ENCODE data around the gene BANP. TPM values are rescaled to one million over a fixed set of nuclear protein-coding genes. Genes with fewer than 3 reads are reported as not detected.
"Not testable (repeated sequence)": the region's sequence is repeated elsewhere in the genome, so short reads cannot be mapped to it uniquely, and the experiment has no call there.

Gene BANP
- polyA plus RNA-seq, 2 donors = 6.5 to 13.6 TPM

GRCh38 chr16:88077328-88078108, 126.3 kb downstream of the BANP start:
- Histone ChIP-seq H3K36me3 (ENCODE audit: control insufficient read depth in 2 of 2, insufficient read depth in 2 of 2, low read length in 1 of 2) (peaks cover 6 to 30% of the 10 kb centered on the region in 2 donors), H3K27me3 (ENCODE audit: control insufficient read depth in 1 of 2, insufficient read depth in 2 of 2, low read length in 2 of 2) (no peaks in the 10 kb centered on the region), H3K4me3 (ENCODE audit: low read depth in 1 of 2, low read length in 2 of 2) (no peak overlapping the region), H3K4me1 (ENCODE audit: control insufficient read depth in 2 of 2, insufficient read depth in 2 of 2, low read length in 1 of 2) (no peaks in the 10 kb centered on the region), H3K27ac (ENCODE audit: low read depth in 2 of 2, low read length in 1 of 2) (no peak overlapping the region), H3K9me3 (ENCODE audit: control insufficient read depth in 2 of 2, insufficient read depth in 1 of 2, low read depth in 1 of 2, low read length in 1 of 2) (no peaks in the 10 kb centered on the region)
- WGBS, 2 donors = 92% methylated on average over 30 of the region's 30 CpGs

- peaks cover under 1 to 27% of the 10 kb centered on the region in 2 donors for H3K36me3 ChIP-seq (ENCODE audit: control insufficient read depth in 2 of 2, insufficient read depth in 2 of 2, low read length in 1 of 2)
- H3K4me1 ChIP-seq (ENCODE audit: control insufficient read depth in 2 of 2, insufficient read depth in 2 of 2, low read length in 1 of 2) = no peaks in the 10 kb centered on the region
- no peak overlapping the region for H3K4me3 ChIP-seq (ENCODE audit: low read depth in 1 of 2, low read length in 2 of 2)
- H3K27ac ChIP-seq (ENCODE audit: low read depth in 2 of 2, low read length in 1 of 2) = no peak overlapping the region
- H3K9me3 ChIP-seq (ENCODE audit: control insufficient read depth in 2 of 2, insufficient read depth in 1 of 2, low read depth in 1 of 2, low read length in 1 of 2) = no peaks in the 10 kb centered on the region
- H3K27me3 ChIP-seq (ENCODE audit: control insufficient read depth in 1 of 2, insufficient read depth in 2 of 2, low read length in 2 of 2) = no peaks in the 10 kb centered on the region
- 95 to 96% methylated on average over 17 of the region's 17 CpGs for WGBS, 2 donors
Observed at GRCh38 chr16:88078111-88078775, 127.0 kb downstream of the BANP start.

GRCh38 chr16:88083582-88083981, 132.3 kb downstream of the BANP start:
- WGBS, 2 donors = 82 to 83% methylated on average over 9 of the region's 9 CpGs
- Histone ChIP-seq H3K9me3 (ENCODE audit: control insufficient read depth in 2 of 2, insufficient read depth in 1 of 2, low read depth in 1 of 2, low read length in 1 of 2) (no peaks in the 10 kb centered on the region), H3K4me3 (ENCODE audit: low read depth in 1 of 2, low read length in 2 of 2) (no peak overlapping the region), H3K36me3 (ENCODE audit: control insufficient read depth in 2 of 2, insufficient read depth in 2 of 2, low read length in 1 of 2) (peaks cover 0 to 6% of the 10 kb centered on the region in 2 donors), H3K27ac (ENCODE audit: low read depth in 2 of 2, low read length in 1 of 2) (no peak overlapping the region), H3K4me1 (ENCODE audit: control insufficient read depth in 2 of 2, insufficient read depth in 2 of 2, low read length in 1 of 2) (no peaks in the 10 kb centered on the region), H3K27me3 (ENCODE audit: control insufficient read depth in 1 of 2, insufficient read depth in 2 of 2, low read length in 2 of 2) (no peaks in the 10 kb centered on the region)

GRCh38 chr16:88084881-88085280, 133.6 kb downstream of the BANP start:
- WGBS, 2 donors = 54 to 58% methylated on average over 3 of the region's 3 CpGs
- H3K9me3 ChIP-seq (ENCODE audit: control insufficient read depth in 2 of 2, insufficient read depth in 1 of 2, low read depth in 1 of 2, low read length in 1 of 2) = no peaks in the 10 kb centered on the region
- H3K27ac ChIP-seq (ENCODE audit: low read depth in 2 of 2, low read length in 1 of 2) = no peak overlapping the region
- peaks cover 0 to 6% of the 10 kb centered on the region in 2 donors for H3K36me3 ChIP-seq (ENCODE audit: control insufficient read depth in 2 of 2, insufficient read depth in 2 of 2, low read length in 1 of 2)
- H3K4me1 ChIP-seq (ENCODE audit: control insufficient read depth in 2 of 2, insufficient read depth in 2 of 2, low read length in 1 of 2) = no peaks in the 10 kb centered on the region
- no peaks in the 10 kb centered on the region for H3K27me3 ChIP-seq (ENCODE audit: control insufficient read depth in 1 of 2, insufficient read depth in 2 of 2, low read length in 2 of 2)
- no peak overlapping the region for H3K4me3 ChIP-seq (ENCODE audit: low read depth in 1 of 2, low read length in 2 of 2)

GRCh38 chr16:88086571-88087516, 135.6 kb downstream of the BANP start:
- WGBS, 2 donors = 57 to 65% methylated on average over 32 to 34 of the region's 34 CpGs
- Histone ChIP-seq H3K4me1 (ENCODE audit: control insufficient read depth in 2 of 2, insufficient read depth in 2 of 2, low read length in 1 of 2) (no peaks in the 10 kb centered on the region), H3K4me3 (ENCODE audit: low read depth in 1 of 2, low read length in 2 of 2) (no peak overlapping the region), H3K36me3 (ENCODE audit: control insufficient read depth in 2 of 2, insufficient read depth in 2 of 2, low read length in 1 of 2) (peaks cover 0 to 6% of the 10 kb centered on the region in 2 donors), H3K27ac (ENCODE audit: low read depth in 2 of 2, low read length in 1 of 2) (no peak overlapping the region), H3K9me3 (ENCODE audit: control insufficient read depth in 2 of 2, insufficient read depth in 1 of 2, low read depth in 1 of 2, low read length in 1 of 2) (no peaks in the 10 kb centered on the region), H3K27me3 (ENCODE audit: control insufficient read depth in 1 of 2, insufficient read depth in 2 of 2, low read length in 2 of 2) (no peaks in the 10 kb centered on the region)

- no peak overlapping the region for H3K27ac ChIP-seq (ENCODE audit: low read depth in 2 of 2, low read length in 1 of 2)
Observed at GRCh38 chr16:88087517-88087877, 136.3 kb downstream of the BANP start.

GRCh38 chr16:88088161-88088581, 136.9 kb downstream of the BANP start:
- Histone ChIP-seq H3K27ac (ENCODE audit: low read depth in 2 of 2, low read length in 1 of 2) (no peak overlapping the region), H3K4me3 (ENCODE audit: low read depth in 1 of 2, low read length in 2 of 2) (no peak overlapping the region), H3K36me3 (ENCODE audit: control insufficient read depth in 2 of 2, insufficient read depth in 2 of 2, low read length in 1 of 2) (no peaks in the 10 kb centered on the region), H3K27me3 (ENCODE audit: control insufficient read depth in 1 of 2, insufficient read depth in 2 of 2, low read length in 2 of 2) (no peaks in the 10 kb centered on the region), H3K9me3 (ENCODE audit: control insufficient read depth in 2 of 2, insufficient read depth in 1 of 2, low read depth in 1 of 2, low read length in 1 of 2) (no peaks in the 10 kb centered on the region), H3K4me1 (ENCODE audit: control insufficient read depth in 2 of 2, insufficient read depth in 2 of 2, low read length in 1 of 2) (no peaks in the 10 kb centered on the region)
- 60 to 70% methylated on average over 20 of the region's 20 CpGs for WGBS, 2 donors

More at GRCh38 chr16:88087517-88087877, 136.3 kb downstream of the BANP start:
- Histone ChIP-seq H3K4me3 (ENCODE audit: low read depth in 1 of 2, low read length in 2 of 2) (no peak overlapping the region), H3K36me3 (ENCODE audit: control insufficient read depth in 2 of 2, insufficient read depth in 2 of 2, low read length in 1 of 2) (peaks cover 0 to 4% of the 10 kb centered on the region in 2 donors), H3K4me1 (ENCODE audit: control insufficient read depth in 2 of 2, insufficient read depth in 2 of 2, low read length in 1 of 2) (no peaks in the 10 kb centered on the region), H3K27me3 (ENCODE audit: control insufficient read depth in 1 of 2, insufficient read depth in 2 of 2, low read length in 2 of 2) (no peaks in the 10 kb centered on the region), H3K9me3 (ENCODE audit: control insufficient read depth in 2 of 2, insufficient read depth in 1 of 2, low read depth in 1 of 2, low read length in 1 of 2) (no peaks in the 10 kb centered on the region)
- 72 to 75% methylated on average over 16 of the region's 16 CpGs for WGBS, 2 donors

- H3K9me3 ChIP-seq (ENCODE audit: control insufficient read depth in 2 of 2, insufficient read depth in 1 of 2, low read depth in 1 of 2, low read length in 1 of 2); H3K27me3 ChIP-seq (ENCODE audit: control insufficient read depth in 1 of 2, insufficient read depth in 2 of 2, low read length in 2 of 2); H3K4me1 ChIP-seq (ENCODE audit: control insufficient read depth in 2 of 2, insufficient read depth in 2 of 2, low read length in 1 of 2); H3K4me3 ChIP-seq (ENCODE audit: low read depth in 1 of 2, low read length in 2 of 2); H3K36me3 ChIP-seq (ENCODE audit: control insufficient read depth in 2 of 2, insufficient read depth in 2 of 2, low read length in 1 of 2); H3K27ac ChIP-seq (ENCODE audit: low read depth in 2 of 2, low read length in 1 of 2): not testable (repeated sequence)
- WGBS, 2 donors = 64 to 74% methylated on average over 10 of the region's 10 CpGs
Observed at GRCh38 chr16:88088611-88089010, 137.4 kb downstream of the BANP start.

GRCh38 chr16:88089071-88089470, 137.8 kb downstream of the BANP start:
- not testable (repeated sequence) for H3K9me3 ChIP-seq (ENCODE audit: control insufficient read depth in 2 of 2, insufficient read depth in 1 of 2, low read depth in 1 of 2, low read length in 1 of 2); H3K27ac ChIP-seq (ENCODE audit: low read depth in 2 of 2, low read length in 1 of 2); H3K36me3 ChIP-seq (ENCODE audit: control insufficient read depth in 2 of 2, insufficient read depth in 2 of 2, low read length in 1 of 2); H3K4me1 ChIP-seq (ENCODE audit: control insufficient read depth in 2 of 2, insufficient read depth in 2 of 2, low read length in 1 of 2); H3K27me3 ChIP-seq (ENCODE audit: control insufficient read depth in 1 of 2, insufficient read depth in 2 of 2, low read length in 2 of 2); H3K4me3 ChIP-seq (ENCODE audit: low read depth in 1 of 2, low read length in 2 of 2)
- 83% methylated on average over 13 to 15 of the region's 15 CpGs for WGBS, 2 donors

Data from esophagus (tissue), 2 donors.